ENCODE results near the gene SCFD2.

DNA sequence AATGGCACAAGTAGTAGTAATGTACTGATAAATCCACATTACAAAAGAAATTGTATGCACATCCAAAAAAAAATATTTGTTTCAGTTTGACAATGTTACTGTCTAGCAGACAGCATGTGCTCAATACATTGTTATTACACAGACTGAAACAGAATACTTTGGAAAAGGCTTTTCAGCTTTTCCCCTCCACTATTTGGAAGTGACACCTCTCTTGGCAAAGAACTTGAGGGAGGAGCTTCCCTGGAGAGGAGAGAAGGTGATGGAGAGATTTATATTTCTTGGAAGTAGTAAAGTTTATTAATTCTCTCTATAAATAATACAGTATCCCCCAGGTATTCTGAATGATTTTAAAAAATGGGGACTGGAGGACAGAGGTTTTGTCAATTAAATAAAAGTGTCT lies 131.8 kb downstream of the SCFD2 start:
- TF ChIP-seq, protein P1, sequence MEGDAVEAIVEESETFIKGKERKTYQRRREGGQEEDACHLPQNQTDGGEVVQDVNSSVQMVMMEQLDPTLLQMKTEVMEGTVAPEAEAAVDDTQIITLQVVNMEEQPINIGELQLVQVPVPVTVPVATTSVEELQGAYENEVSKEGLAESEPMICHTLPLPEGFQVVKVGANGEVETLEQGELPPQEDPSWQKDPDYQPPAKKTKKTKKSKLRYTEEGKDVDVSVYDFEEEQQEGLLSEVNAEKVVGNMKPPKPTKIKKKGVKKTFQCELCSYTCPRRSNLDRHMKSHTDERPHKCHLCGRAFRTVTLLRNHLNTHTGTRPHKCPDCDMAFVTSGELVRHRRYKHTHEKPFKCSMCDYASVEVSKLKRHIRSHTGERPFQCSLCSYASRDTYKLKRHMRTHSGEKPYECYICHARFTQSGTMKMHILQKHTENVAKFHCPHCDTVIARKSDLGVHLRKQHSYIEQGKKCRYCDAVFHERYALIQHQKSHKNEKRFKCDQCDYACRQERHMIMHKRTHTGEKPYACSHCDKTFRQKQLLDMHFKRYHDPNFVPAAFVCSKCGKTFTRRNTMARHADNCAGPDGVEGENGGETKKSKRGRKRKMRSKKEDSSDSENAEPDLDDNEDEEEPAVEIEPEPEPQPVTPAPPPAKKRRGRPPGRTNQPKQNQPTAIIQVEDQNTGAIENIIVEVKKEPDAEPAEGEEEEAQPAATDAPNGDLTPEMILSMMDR (IDR thresholded peaks at IDR 0.05): no peak
- TF ChIP-seq EP300 (IDR thresholded peaks at IDR 0.05): no peak
